NT2/D1 (cell line): ENCODE data around the gene SERPINA3.

Experiments
- SUZ12 ChIP-seq: IDR thresholded peaks from 2 replicates; pipeline ENCODE4 v1.6.1; 2011; ENCODE audit not compliant: insufficient read length, insufficient read depth; ENCODE audit errors: extremely low read depth
- YY1 ChIP-seq: IDR thresholded peaks from 2 replicates; pipeline ENCODE4 v1.6.1; 2011; ENCODE audit not compliant: insufficient read length, insufficient read depth

DNA sequence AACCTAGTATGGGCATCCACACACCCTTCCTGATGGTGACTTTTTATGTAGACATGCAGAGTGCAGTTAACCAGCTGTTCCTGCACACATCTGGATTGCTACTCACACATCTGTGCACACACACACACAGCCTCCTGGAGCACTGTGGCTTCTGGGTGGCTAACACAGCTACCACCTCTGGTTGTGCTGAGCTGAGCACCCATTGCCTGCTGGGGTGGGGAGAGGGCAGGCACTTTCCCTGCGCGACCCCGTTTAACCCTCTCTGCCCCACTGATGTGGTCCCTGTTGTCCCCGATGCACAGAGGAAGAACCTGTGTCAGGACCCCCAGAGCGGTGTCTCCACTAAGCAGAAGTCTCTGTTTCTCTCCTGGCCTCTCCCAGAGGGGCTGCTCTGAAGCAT is 14.4 kb upstream of the SERPINA3 start:
- TF ChIP-seq YY1 (no peak), SUZ12 (no peak)
